ENCODE data around the gene C16orf74. TPM values are rescaled to one million over a fixed set of nuclear protein-coding genes. Genes with fewer than 3 reads are reported as not detected.

C16orf74 gene
- total RNA-seq, 2 experiments from 2014 or later, result 0.33 to 0.53 TPM

DNA sequence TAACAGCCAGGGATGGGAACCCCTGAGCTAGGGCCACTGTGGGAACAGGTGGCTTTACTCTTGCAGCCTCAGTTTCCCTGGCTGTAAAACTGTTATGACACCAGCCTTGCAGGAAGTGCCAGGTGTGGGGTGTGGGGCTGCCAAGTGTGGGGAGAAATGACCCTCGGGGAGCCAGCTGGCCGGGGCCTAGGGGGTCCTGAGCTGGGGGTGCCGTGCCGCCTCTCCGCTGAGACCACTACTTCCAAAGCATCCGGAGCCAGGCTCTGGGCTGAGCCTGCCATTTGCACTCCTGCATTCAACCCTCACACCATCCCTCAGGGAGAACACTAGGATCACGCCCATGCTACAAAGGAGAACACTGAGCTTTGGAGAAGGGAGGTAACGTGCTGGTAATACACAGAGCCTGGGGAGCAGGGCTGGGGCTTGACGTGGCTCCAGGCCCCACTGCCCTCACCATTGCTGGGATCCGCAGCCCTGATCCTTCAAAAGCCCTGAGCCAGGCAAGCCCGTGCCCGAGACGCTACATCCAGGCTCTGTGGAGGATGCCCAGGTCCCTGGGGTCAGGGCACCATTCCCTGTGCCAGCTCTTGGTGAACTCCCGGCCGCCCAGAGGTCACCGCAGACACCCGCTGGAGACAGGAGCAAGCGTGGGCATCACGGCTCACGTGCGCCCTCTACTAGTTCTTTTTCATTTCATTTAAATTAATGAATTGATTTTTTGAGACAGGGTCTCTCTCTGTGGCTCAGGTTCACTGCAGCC is 33.3 kb downstream of the C16orf74 start:
- DNase-seq, result peak; percentile 58
- ChIA-PET CTCF (interaction anchor here (0.5 to 5.6 kb wide), 9 partner anchors 8 to 249 kb away, joined by 3 to 34 read pairs (median 4); partner anchors contain the start of gene GINS2), POLR2A (no interaction called here)
- Mint-ChIP-seq H3K27me3 (peaks cover 8% of the 10 kb centered on the region), H3K9me3 (no peaks in the 10 kb centered on the region), H3K36me3 (ENCODE audit: low read depth) (no peaks in the 10 kb centered on the region), H3K4me1 (peaks cover 2% of the 10 kb centered on the region), H3K27ac (no peak overlapping the region), H3K4me3 (no peak overlapping the region)

DNA sequence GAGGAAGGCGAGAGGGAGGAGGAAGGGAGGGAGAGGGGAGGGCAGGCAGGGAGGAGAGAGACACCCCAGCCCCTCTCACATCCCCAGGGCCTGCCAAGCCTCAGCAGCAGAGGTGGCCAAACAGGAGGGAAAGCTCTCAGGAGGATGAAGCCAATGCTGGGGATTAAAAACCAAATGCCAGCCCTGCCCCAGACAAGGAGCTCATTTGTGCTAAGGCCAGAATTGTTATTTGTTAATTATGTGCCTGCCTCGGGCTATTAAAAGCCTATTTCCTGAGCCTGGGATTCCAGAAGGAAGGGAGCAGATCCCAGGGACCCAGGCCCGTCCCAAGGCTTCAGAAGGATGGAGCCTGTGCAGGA is 34.2 kb downstream of the C16orf74 start:
- ChIA-PET POLR2A (no interaction called here), CTCF (interaction anchor here (1.1 to 5.6 kb wide), 5 partner anchors 9 to 101 kb away, joined by 4 to 34 read pairs (median 5); no protein-coding TSS in a partner anchor)
- Mint-ChIP-seq H3K4me1 (peaks cover 2% of the 10 kb centered on the region), H3K4me3 (no peak overlapping the region), H3K36me3 (ENCODE audit: low read depth) (no peaks in the 10 kb centered on the region), H3K9me3 (peaks cover 2% of the 10 kb centered on the region), H3K27me3 (peaks cover 8% of the 10 kb centered on the region), H3K27ac (no peak overlapping the region)
- no peak for DNase-seq

DNA sequence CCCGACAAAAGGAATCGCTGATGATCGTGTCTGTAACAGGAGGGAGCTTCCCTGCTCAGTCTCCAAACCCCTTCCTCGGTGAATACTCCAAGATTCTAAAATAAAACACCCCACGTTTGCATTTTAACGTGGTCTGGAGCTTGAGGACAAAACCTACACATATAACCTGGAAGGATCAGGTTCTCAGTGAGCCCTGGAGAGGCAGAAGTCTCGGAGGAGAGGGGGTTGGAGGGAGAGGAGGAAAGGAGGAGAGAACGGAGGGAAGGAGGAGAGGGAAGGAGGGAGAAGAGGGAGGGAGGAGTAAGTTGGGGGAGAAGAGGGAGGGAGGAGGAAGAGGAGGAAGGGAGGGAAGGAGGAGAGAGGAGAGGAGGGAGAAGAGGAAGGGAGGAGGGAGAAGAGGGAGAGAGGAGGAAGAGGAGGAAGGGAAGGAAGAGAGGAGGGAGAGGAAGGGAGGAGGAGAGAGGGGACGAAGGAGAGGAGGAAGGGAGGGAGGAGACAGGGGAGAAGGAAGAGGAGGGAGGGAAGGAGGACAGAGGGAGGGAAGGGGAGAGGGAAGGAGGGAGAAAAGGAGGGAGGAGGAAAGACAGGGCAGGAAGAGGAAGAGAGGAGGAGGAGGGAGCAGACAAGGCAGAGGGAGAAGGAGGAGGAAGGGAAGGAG is 34.7 kb downstream of the C16orf74 start:
- Mint-ChIP-seq H3K4me1 (peaks cover 2% of the 10 kb centered on the region), H3K36me3 (ENCODE audit: low read depth) (no peaks in the 10 kb centered on the region), H3K27ac (no peak overlapping the region), H3K27me3 (peaks cover 8% of the 10 kb centered on the region), H3K9me3 (peaks cover 2% of the 10 kb centered on the region), H3K4me3 (no peak overlapping the region)
- ChIA-PET POLR2A (no interaction called here), CTCF (interaction anchor here (0.6 to 5.6 kb wide), 10 partner anchors 10 to 680 kb away, joined by 3 to 34 read pairs (median 4); no protein-coding TSS in a partner anchor)
- DNase-seq, result no peak

DNA sequence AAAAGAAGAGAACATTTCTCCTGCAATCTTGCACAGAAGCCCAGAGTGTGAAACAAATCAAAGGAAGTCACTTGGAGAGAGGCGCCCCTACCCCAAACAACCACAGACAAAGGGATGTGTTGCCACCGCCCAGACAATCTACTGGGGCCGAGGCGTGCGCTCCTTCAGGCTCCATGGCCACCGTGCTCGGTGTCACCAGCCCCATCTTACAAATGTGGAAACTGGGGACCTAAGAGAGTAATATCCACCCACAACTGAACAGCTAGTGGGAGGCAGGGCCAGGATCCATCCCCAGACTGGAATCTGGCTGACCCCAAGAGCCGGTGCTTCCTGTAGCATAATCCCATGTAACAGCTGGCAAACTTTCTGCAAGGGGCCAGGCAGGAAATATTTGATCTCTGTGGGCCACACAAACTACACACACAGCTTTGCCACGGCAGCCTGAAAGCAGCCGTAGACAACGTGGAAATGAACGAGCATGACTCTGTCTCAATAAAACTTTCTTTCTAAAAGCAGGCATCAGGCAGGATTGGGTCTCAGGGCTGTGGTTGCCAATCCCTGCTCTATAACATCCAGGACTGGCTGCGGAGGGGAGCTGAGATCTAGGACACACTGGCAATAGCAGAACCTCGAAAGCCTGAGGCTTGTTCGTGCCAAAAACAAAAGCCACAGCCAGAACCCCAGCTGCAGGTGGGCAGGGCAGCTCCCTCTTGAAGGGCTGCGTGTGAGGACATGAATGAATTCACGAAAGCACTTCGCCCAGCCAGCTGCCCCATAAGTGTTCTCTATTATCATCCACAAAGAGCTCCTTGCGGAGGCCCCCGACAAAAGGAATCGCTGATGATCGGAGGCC is 35.5 kb downstream of the C16orf74 start:
- H3K4me3 Mint-ChIP-seq, result no peak overlapping the region

DNA sequence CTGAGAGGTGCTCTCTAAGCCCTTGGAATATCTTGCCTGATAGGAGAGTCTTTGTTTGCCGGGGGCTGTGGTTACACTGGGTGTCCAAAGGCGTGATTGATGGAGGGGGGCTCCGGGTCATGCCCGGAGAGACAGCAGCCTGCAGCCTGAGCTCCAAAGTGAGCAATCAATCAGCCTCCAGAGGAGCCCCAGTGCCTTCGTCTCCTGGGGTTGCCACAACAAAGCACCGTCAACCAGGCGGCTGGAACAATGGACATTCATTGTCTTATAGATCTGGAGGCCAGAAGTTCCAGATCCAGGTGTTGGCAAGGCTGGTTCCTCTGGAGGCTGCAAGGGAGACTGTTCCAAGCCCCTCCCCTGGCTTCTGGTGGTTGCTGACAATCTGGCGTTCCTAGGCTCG is 38.1 kb downstream of the C16orf74 start:
- CTCF ChIA-PET, result no interaction called here
- peaks cover 2% of the 10 kb centered on the region for H3K4me1 Mint-ChIP-seq
- H3K27me3 Mint-ChIP-seq, result peaks cover 7% of the 10 kb centered on the region
- no peak overlapping the region for H3K27ac Mint-ChIP-seq
- no peak for DNase-seq
- H3K9me3 Mint-ChIP-seq, result peaks cover 2% of the 10 kb centered on the region
- H3K4me3 Mint-ChIP-seq, result no peak overlapping the region
- H3K36me3 Mint-ChIP-seq (ENCODE audit: low read depth), result no peaks in the 10 kb centered on the region
- POLR2A ChIA-PET, result no interaction called here

More for the DNA sequence above, 35.5 kb downstream of the C16orf74 start:
- Mint-ChIP-seq H3K36me3 (ENCODE audit: low read depth) (no peaks in the 10 kb centered on the region), H3K9me3 (peaks cover 2% of the 10 kb centered on the region), H3K27me3 (peaks cover 8% of the 10 kb centered on the region), H3K4me1 (peaks cover 2% of the 10 kb centered on the region), H3K27ac (no peak overlapping the region)
- ChIA-PET POLR2A (no interaction called here), CTCF (interaction anchor here (0.6 to 5.6 kb wide), 7 partner anchors 24 to 679 kb away, joined by 3 to 34 read pairs (median 3); no protein-coding TSS in a partner anchor)
- no peak for DNase-seq

DNA sequence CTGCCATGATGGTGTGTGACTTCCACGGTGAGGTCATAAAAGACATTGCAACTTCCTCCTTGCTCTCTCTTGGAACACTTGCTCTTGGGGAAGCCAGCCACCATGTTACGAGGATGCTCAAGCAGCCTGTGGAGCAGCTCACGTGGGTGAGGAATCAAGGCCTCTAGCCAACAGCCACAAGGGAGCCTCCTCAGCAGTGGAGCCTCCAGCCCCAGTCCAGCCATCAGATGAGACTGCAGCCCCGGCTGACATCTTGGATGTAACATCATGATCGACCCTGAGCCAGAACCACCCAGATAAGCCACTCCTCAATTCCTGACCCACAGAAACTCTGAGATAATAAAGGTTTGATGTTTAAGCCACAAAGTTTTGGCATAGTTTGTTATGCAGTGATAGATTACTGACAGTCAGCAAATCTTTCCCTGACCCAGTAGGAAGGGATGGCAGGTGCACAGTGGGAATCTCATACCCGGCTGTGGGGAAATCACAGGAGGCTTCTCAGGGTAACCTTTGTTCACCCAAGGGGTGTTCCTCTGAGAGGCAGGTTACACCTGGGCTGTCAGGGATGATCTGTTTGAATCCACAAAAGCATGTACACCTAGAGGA is 38.8 kb downstream of the C16orf74 start:
- CTCF ChIA-PET, result no interaction called here
- POLR2A ChIA-PET, result interaction anchor here (0.7 to 1.1 kb wide), 2 partner anchors 8 to 52 kb away, joined by 3 read pairs; no protein-coding TSS in a partner anchor
- Mint-ChIP-seq H3K9me3 (peaks cover 2% of the 10 kb centered on the region), H3K27ac (no peak overlapping the region), H3K36me3 (ENCODE audit: low read depth) (no peaks in the 10 kb centered on the region), H3K4me1 (peaks cover 2% of the 10 kb centered on the region), H3K4me3 (no peak overlapping the region), H3K27me3 (peaks cover 6% of the 10 kb centered on the region)
- no peak for DNase-seq

DNA sequence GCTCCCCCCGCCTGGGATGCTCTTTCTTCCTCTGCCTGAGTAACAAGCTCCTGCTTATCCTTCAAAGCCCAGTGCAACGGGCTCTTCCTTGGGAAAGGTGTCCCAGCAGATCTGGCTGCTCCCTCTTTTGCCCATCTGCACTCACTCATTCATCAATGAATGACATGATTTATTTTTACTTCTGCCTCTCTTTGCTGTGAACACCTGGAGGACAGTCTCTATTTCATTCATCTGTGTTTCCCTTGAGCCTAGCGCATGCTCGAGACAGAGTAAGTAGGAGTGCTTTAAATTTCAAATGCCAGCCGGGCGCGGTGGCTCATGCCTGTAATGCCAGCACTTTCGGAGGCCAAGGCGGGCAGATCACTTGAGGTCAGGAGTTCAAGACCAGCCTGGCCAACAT is 40.2 kb downstream of the C16orf74 start:
- DNase-seq, result no peak
- Mint-ChIP-seq H3K27me3 (peaks cover 5% of the 10 kb centered on the region), H3K27ac (no peak overlapping the region), H3K4me3 (no peak overlapping the region), H3K36me3 (ENCODE audit: low read depth) (no peaks in the 10 kb centered on the region), H3K4me1 (peaks cover 2% of the 10 kb centered on the region), H3K9me3 (peaks cover 2% of the 10 kb centered on the region)
- ChIA-PET CTCF (no interaction called here), POLR2A (no interaction called here)

DNA sequence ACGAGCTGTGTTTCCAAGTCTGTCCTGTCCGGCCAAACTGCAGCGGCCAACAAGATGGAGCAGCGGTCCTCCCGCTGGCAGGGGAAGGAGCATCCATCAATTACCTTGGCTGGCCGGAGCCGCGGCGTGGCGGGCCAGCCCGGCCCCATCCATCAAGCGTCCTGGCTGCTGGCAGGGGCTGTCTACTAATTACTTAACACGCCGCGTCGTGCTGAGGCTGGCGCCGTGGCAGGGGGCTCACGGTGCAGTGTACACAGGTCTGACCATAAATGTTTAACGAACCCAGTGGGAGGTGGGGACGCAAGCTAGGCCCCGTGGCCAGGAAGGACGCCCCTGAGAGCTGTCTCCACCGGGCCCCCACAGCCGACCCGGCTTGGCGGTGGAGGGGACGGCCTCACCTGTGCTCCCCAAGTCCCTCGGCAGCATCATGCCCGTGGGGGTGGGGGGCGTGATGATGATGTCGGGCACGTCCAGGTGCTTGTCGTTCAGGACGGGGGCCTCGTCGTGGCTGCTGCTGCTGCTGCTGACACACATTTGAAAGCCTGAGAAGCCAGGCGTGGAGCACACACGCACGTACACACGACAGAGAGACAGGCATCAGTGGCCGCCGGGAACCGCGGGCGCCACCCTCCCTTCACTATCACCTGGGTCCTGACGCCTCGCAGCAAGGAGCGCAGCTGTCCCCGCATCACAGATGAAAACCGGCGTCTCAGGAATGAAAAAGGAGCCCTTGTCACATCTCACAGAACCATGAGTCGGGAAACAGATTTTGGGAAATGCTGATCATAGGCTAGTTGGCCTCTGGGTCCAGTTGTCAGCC is 40.9 kb downstream of the C16orf74 start:
- H3K27ac Mint-ChIP-seq, result no peak overlapping the region
- no peaks in the 10 kb centered on the region for H3K36me3 Mint-ChIP-seq (ENCODE audit: low read depth)
- H3K4me1 Mint-ChIP-seq, result no peaks in the 10 kb centered on the region
- ChIA-PET CTCF (interaction anchor here (1.4 kb wide), 1 partner anchor 8 kb away, joined by 4 read pairs; no protein-coding TSS in a partner anchor), POLR2A (no interaction called here)
- no peak for DNase-seq
- H3K27me3 Mint-ChIP-seq, result no peaks in the 10 kb centered on the region
- H3K9me3 Mint-ChIP-seq, result peaks cover 2% of the 10 kb centered on the region
- no peak overlapping the region for H3K4me3 Mint-ChIP-seq

DNA sequence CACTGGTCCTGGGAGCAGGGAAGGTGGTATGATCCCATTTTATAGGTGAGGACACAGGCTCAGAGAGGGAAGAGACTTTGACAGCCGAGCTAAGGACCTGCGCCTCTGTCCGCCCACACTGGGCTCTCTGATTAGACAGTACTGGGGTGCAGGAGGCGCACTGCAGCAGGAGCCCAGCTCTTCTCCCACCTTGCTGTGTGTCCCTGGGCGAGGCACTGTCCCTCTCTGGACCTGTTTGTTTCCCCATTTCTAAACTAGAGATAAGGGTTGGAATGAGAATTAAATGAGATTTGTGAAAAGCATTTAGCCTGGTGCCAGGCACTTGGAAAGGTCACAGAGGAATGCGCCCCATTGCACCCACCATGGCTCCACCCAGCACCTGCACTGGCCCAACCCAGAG is 42.6 kb downstream of the C16orf74 start:
- CTCF ChIA-PET, result interaction anchor here (1.4 kb wide), 1 partner anchor 9 kb away, joined by 4 read pairs; no protein-coding TSS in a partner anchor
- no peaks in the 10 kb centered on the region for H3K4me1 Mint-ChIP-seq
- POLR2A ChIA-PET, result no interaction called here

DNA sequence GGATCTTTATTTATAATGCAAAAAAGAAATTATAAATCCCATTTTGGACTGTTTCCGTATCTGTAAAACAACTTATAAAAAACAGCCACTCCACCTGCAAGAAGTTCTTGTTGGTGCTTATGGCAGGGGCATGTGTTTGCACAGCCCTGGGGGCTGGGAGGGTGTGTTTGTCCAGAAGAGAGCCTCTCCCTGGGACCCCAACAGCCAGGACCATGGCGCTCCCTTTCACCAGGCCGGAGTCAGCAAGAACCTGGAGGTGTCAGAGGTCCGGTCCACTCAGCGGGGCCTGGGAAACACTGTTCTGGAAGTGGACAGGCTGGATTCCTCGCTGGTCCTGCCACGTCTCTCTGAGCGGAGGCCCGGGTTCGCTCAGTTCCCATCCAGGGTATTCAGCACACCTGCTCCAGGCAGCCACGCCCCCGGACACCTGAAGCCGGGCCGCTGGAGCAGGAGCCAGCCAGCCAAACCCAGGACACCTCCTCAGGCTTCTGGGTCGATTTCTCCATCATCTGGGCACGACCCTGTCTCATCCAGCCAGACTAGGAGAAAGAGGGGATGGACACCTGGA is 43.3 kb downstream of the C16orf74 start:
- Mint-ChIP-seq H3K9me3 (peaks cover 2% of the 10 kb centered on the region), H3K36me3 (ENCODE audit: low read depth) (no peaks in the 10 kb centered on the region), H3K27me3 (no peaks in the 10 kb centered on the region), H3K4me3 (no peak overlapping the region), H3K27ac (no peak overlapping the region), H3K4me1 (no peaks in the 10 kb centered on the region)
- CTCF ChIA-PET, result no interaction called here
- POLR2A ChIA-PET, result no interaction called here
- DNase-seq, result no peak

More for the DNA sequence above, 42.6 kb downstream of the C16orf74 start:
- no peak for DNase-seq
- H3K36me3 Mint-ChIP-seq (ENCODE audit: low read depth), result no peaks in the 10 kb centered on the region
- H3K27ac Mint-ChIP-seq, result no peak overlapping the region
- H3K9me3 Mint-ChIP-seq, result peaks cover 2% of the 10 kb centered on the region
- H3K27me3 Mint-ChIP-seq, result no peaks in the 10 kb centered on the region
- H3K4me3 Mint-ChIP-seq, result no peak overlapping the region

DNA sequence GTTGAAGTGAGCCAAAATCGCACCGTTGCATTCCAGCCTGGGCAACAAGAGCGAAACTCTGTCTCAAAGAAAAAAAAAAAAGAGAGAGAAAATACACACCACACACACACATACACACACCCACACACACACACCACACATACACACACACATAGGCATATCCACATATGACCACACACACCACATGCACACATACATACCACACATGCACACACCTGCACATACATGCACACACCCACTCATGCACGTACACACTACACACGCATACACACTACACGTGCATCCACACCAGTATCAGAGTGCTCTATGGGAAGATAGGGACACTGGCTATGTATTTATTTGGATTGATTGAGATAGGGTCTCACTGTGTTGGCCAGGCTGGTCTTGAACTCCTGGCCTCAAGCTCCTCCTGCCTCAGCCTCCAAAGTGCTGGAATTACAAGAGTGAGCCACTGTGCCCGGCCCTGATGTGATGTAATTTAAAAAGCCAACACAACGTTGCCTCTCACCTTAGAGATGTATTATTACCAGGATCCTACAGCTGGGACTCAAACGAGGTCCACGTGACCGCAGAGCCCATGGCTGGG is 44.4 kb downstream of the C16orf74 start:
- Mint-ChIP-seq H3K9me3 (no peaks in the 10 kb centered on the region), H3K27me3 (peaks cover 3% of the 10 kb centered on the region), H3K4me3 (no peak overlapping the region), H3K27ac (no peak overlapping the region), H3K36me3 (ENCODE audit: low read depth) (no peaks in the 10 kb centered on the region), H3K4me1 (no peaks in the 10 kb centered on the region)
- ChIA-PET POLR2A (no interaction called here), CTCF (no interaction called here)
- DNase-seq, result no peak
